GM21825 (cell line): ENCODE measurements around the gene FGF7.
"Not testable (repeated sequence)": the region's sequence is repeated elsewhere in the genome, so short reads cannot be mapped to it uniquely, and the experiment has no call there.

ENCODE experiments used
- ATAC-seq: cut with Tn5 transposase; IDR thresholded peaks from one replicate; pipeline ENCODE4 v1.9.1; 2021; ENCODE audit warnings: mild to moderate bottlenecking, moderate library complexity; ENCODE audit not compliant: unreplicated experiment

The FGF7 gene

GRCh38 chr15:49492151-49492550 is 69.1 kb downstream of the FGF7 start:
- no peak for ATAC-seq

GRCh38 chr15:49492830-49493229 is 69.8 kb downstream of the FGF7 start:
- ATAC-seq: no peak

- ATAC-seq: no peak
Observed at GRCh38 chr15:49494842-49495241, 71.8 kb downstream of the FGF7 start.

GRCh38 chr15:49495993-49496753 is 73.1 kb downstream of the FGF7 start:
- no peak for ATAC-seq

- no peak for ATAC-seq
Observed at GRCh38 chr15:49501586-49501985, 78.5 kb downstream of the FGF7 start.

GRCh38 chr15:49506341-49506740 is 83.3 kb downstream of the FGF7 start:
- ATAC-seq: no peak

GRCh38 chr15:49507261-49507660 is 84.2 kb downstream of the FGF7 start:
- no peak for ATAC-seq

- ATAC-seq: not testable (repeated sequence)
Observed at GRCh38 chr15:49512739-49513138, 89.7 kb downstream of the FGF7 start.

- ATAC-seq: no peak
Observed at GRCh38 chr15:49521802-49522201, 98.8 kb downstream of the FGF7 start.

- ATAC-seq: no peak
Observed at GRCh38 chr15:49528289-49528688, 105.2 kb downstream of the FGF7 start.

GRCh38 chr15:49530092-49530491 is 107.0 kb downstream of the FGF7 start:
- ATAC-seq: no peak
